Thymus (tissue), 11 donors: Measurements from ENCODE around the gene PRDX2. TPM values are rescaled to one million over a fixed set of nuclear protein-coding genes. Genes with fewer than 3 reads are reported as not detected.

Experiments used
- DNase-seq, 9 donors: peaks; one replicate each; pipeline ENCODE4 v3.0.0-alpha.2; 2013; ENCODE audit warnings: low spot score in 9 of 9, low read depth in 6 of 9, missing footprints in 1 of 9
- H3K27ac ChIP-seq, 2 donors: one replicate each; pipeline ENCODE4 v1.5.1; 2013; ENCODE audit warnings: control low read depth in 1 of 2, low read depth in 1 of 2, low read length in 1 of 2, mild to moderate bottlenecking in 1 of 2, moderate library complexity in 1 of 2
- H3K27me3 ChIP-seq, 2 donors: one replicate each; pipeline ENCODE4 v1.5.1; 2013; ENCODE audit warnings: low read length in 1 of 2; ENCODE audit not compliant: control insufficient read depth in 2 of 2, insufficient read depth in 1 of 2
- H3K36me3 ChIP-seq, 2 donors: one replicate each; pipeline ENCODE4 v1.5.1; 2013; ENCODE audit warnings: low read length in 1 of 2, mild to moderate bottlenecking in 1 of 2, moderate library complexity in 1 of 2; ENCODE audit not compliant: control insufficient read depth in 2 of 2, insufficient read depth in 2 of 2
- H3K4me1 ChIP-seq, 2 donors: one replicate each; pipeline ENCODE4 v1.5.1; 2013; ENCODE audit warnings: low read length in 2 of 2; ENCODE audit not compliant: control insufficient read depth in 2 of 2, insufficient read depth in 2 of 2
- H3K4me3 ChIP-seq, 2 donors: one replicate each; pipeline ENCODE4 v1.5.1; 2013; ENCODE audit warnings: low read length in 2 of 2, control low read depth in 1 of 2, mild to moderate bottlenecking in 1 of 2
- H3K9me3 ChIP-seq, 2 donors: one replicate each; pipeline ENCODE4 v1.5.1; 2013; ENCODE audit warnings: low read length in 1 of 2, mild to moderate bottlenecking in 1 of 2; ENCODE audit not compliant: control insufficient read depth in 2 of 2, insufficient read depth in 1 of 2
- WGBS: extraction: QIAGEN DNeasy Blood & Tissue Kit; methylation state at CpG from one replicate; pipeline ENCODE4 v1.1.7; 2013; 5-methylcytosine and 5-hydroxymethylcytosine counted together
- polyA plus RNA-seq: library from polyadenylated mRNA; stranded (reverse); fragments of 200-250 nt; gene quantifications from one replicate; pipeline ENCODE4 v1.2.3, GENCODE V29; 2013
- total RNA-seq: library from RNA; stranded (reverse); fragments of 120-200 nt; gene quantifications from one replicate; pipeline ENCODE4 v1.2.4, GENCODE V29; 2013
- donor health status: healthy.

PRDX2 gene
- total and polyA plus RNA-seq, 2 donors: 113 to 202 TPM

- Histone ChIP-seq H3K9me3 (no peaks in the 10 kb centered on the region), H3K27ac (peak overlapping the region; percentile 90 to 92), H3K36me3 (no peaks in the 10 kb centered on the region), H3K4me1 (peaks cover 19 to 66% of the 10 kb centered on the region in 2 donors), H3K4me3 (peak overlapping the region in 1 of 2 donors; percentile 73), H3K27me3 (no peaks in the 10 kb centered on the region)
- DNase-seq: no peak
- 74% methylated on average over 6 of the region's 6 CpGs for WGBS
Observed at GRCh38 chr19:12778905-12779161, 22.8 kb downstream of the PRDX2 start.

- Histone ChIP-seq H3K9me3 (no peaks in the 10 kb centered on the region), H3K27me3 (no peaks in the 10 kb centered on the region), H3K4me3 (peak overlapping the region; percentile 73 to 74), H3K36me3 (no peaks in the 10 kb centered on the region), H3K27ac (peak overlapping the region; percentile 90 to 92), H3K4me1 (peaks cover 15 to 61% of the 10 kb centered on the region in 2 donors)
- peak in 2 of 9 donors; percentile 46 to 62 for DNase-seq
- 6% methylated on average over 44 of the region's 44 CpGs for WGBS
Observed at GRCh38 chr19:12778017-12778904, 23.3 kb downstream of the PRDX2 start.

- 15% methylated on average over 43 of the region's 43 CpGs for WGBS
- Histone ChIP-seq H3K27ac (peak overlapping the region; percentile 90 to 92), H3K27me3 (peaks cover 0 to 5% of the 10 kb centered on the region in 2 donors), H3K36me3 (no peaks in the 10 kb centered on the region), H3K4me3 (peak overlapping the region; percentile 73 to 74), H3K9me3 (no peaks in the 10 kb centered on the region), H3K4me1 (peaks cover 11 to 53% of the 10 kb centered on the region in 2 donors)
- peak in 5 of 9 donors; percentile 61 to 84 (median 76) for DNase-seq
Observed at GRCh38 chr19:12777217-12778016, 24.2 kb downstream of the PRDX2 start.

- WGBS: 26% methylated on average over 58 of the region's 58 CpGs
Observed at GRCh38 chr19:12774588-12775555, 26.7 kb downstream of the PRDX2 start, which contains the start of gene HOOK2. Gene HOOK2 (minus strand): TSS chr19:12775552. CDS start chr19:12775449, 103 bp downstream.

GRCh38 chr19:12773571-12773970, 28.0 kb downstream of the PRDX2 start:
- Histone ChIP-seq H3K36me3 (no peaks in the 10 kb centered on the region), H3K4me1 (peaks cover 9 to 42% of the 10 kb centered on the region in 2 donors), H3K4me3 (no peak overlapping the region), H3K27ac (no peak overlapping the region), H3K27me3 (peaks cover 0 to 15% of the 10 kb centered on the region in 2 donors), H3K9me3 (peaks cover 0 to 4% of the 10 kb centered on the region in 2 donors)
- WGBS: over 99% methylated on average over 2 of the region's 2 CpGs
- DNase-seq: peak in 1 of 9 donors; percentile 35

More at GRCh38 chr19:12774588-12775555, 26.7 kb downstream of the PRDX2 start, which contains the start of gene HOOK2:
- Histone ChIP-seq H3K4me3 (peak within 1 kb of the TSS; percentile 50 to 63), H3K27ac (peak within 1 kb of the TSS; percentile 24 to 74), H3K27me3 (peaks cover 0 to 14% of the 10 kb centered on the region in 2 donors), H3K9me3 (peaks cover 0 to 4% of the 10 kb centered on the region in 2 donors), H3K36me3 (no peaks in the 10 kb centered on the region), H3K4me1 (peaks cover 9 to 48% of the 10 kb centered on the region in 2 donors)
- DNase-seq: peak in 1 of 9 donors; percentile 25

- 94% methylated on average over 4 of the region's 4 CpGs for WGBS
- no peak for DNase-seq
Observed at GRCh38 chr19:12772323-12772722, 29.3 kb downstream of the PRDX2 start.

GRCh38 chr19:12770922-12771321, 30.7 kb downstream of the PRDX2 start:
- Histone ChIP-seq H3K4me1 (peaks cover 6 to 27% of the 10 kb centered on the region in 2 donors), H3K27me3 (peaks cover 0 to 20% of the 10 kb centered on the region in 2 donors), H3K9me3 (peaks cover 0 to 4% of the 10 kb centered on the region in 2 donors), H3K36me3 (no peaks in the 10 kb centered on the region), H3K4me3 (no peak overlapping the region), H3K27ac (no peak overlapping the region)
- WGBS: 98% methylated on average over 13 of the region's 13 CpGs
- no peak for DNase-seq

More at GRCh38 chr19:12772323-12772722, 29.3 kb downstream of the PRDX2 start:
- Histone ChIP-seq H3K4me1 (peaks cover 6 to 29% of the 10 kb centered on the region in 2 donors), H3K9me3 (peaks cover 0 to 4% of the 10 kb centered on the region in 2 donors), H3K27me3 (peaks cover 0 to 15% of the 10 kb centered on the region in 2 donors), H3K36me3 (no peaks in the 10 kb centered on the region), H3K4me3 (no peak overlapping the region), H3K27ac (no peak overlapping the region)

- DNase-seq: peak in 4 of 9 donors; percentile 59 to 78 (median 72)
- 72% methylated on average over 37 of the region's 37 CpGs for WGBS
- Histone ChIP-seq H3K27ac (no peak overlapping the region), H3K4me1 (peaks cover 2 to 19% of the 10 kb centered on the region in 2 donors), H3K4me3 (no peak overlapping the region), H3K27me3 (peaks cover 0 to 24% of the 10 kb centered on the region in 2 donors), H3K9me3 (peaks cover 0 to 4% of the 10 kb centered on the region in 2 donors), H3K36me3 (no peaks in the 10 kb centered on the region)
Observed at GRCh38 chr19:12769689-12770088, 31.9 kb downstream of the PRDX2 start.
